Erythroblast (primary cell): Measurements from ENCODE around the gene SCYL1.
"Not testable (repeated sequence)": the region's sequence is repeated elsewhere in the genome, so short reads cannot be mapped to it uniquely, and the experiment has no call there.

Experiments
- DNase-seq, 2 experiments: peaks; one replicate each; lab custom pipeline; 2025; lab: John Stamatoyannopoulos, UW
- GATA1 ChIP-seq: IDR thresholded peaks from 2 replicates; pipeline ENCODE4 v1.6.1; 2011; ENCODE audit warnings: low read depth, mild to moderate bottlenecking, control low read depth, low read length, moderate library complexity
- POLR2A ChIP-seq: IDR thresholded peaks from 2 replicates; pipeline ENCODE4 v1.6.1; 2011; ENCODE audit warnings: mild to moderate bottlenecking, low read length

The SCYL1 gene

DNA sequence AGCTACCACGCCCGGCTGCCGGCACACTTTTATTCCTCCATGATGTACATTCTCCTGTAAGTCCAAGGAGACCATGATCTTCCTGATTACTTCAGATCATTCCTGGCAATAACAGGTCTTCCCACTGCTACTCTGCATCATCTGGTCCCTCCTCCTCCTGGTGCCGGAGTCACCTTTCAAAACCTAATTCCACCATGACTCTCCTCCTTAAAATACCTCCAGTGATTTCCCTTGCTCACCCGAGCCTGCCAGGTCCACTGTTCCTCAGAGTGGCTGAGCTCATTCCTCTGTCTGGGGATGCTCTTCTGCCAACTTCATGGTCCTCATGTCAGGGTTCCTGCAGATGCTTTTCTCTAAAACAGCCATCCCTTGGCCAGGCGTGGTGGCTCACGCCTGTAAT lies 37.1 kb downstream of the SCYL1 start:
- DNase-seq: no peak
- TF ChIP-seq POLR2A: no peak
- no peak for TF ChIP-seq GATA1

DNA sequence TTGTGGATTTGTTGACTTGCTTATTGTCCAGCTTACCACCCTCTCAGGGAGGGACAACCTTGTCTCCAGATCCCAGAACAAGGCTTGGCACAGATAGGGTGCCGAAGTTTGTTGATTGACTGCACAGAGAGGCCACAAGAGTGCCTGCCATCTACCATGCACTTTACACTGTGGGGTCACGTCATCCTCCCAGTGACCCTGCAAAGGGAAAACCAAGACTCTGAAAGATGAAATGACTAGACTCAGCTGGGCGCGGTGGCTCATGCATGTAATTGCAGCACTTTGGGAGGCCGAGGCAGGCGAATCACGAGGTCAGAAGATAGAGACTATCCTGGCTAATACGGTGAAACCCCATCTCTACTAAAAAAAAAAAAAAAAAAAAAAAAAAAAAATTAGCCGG lies 37.9 kb downstream of the SCYL1 start:
- TF ChIP-seq GATA1 (no peak), POLR2A (no peak)

DNA sequence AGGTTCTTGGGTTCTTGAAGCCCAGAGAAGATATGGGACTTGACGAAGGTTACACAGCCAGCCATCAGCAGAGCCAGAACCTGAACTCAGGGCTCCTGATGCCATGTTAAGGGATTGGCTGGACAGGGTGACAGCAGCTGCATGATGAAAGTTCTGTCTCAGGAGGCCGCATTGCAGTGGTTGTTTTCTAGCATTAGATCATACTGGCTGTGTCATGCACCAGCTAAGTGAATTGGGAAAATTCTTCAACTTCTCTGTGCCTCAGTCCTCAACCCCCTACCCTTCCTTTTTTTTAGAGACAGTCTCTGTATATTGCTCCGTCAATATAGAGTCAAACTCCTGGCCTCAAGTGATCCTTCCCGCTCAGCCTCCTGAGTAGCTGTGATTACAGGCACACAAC lies 38.7 kb downstream of the SCYL1 start:
- TF ChIP-seq POLR2A (no peak), GATA1 (no peak)
- DNase-seq: no peak

More for the DNA sequence above, 37.9 kb downstream of the SCYL1 start:
- no peak for DNase-seq

DNA sequence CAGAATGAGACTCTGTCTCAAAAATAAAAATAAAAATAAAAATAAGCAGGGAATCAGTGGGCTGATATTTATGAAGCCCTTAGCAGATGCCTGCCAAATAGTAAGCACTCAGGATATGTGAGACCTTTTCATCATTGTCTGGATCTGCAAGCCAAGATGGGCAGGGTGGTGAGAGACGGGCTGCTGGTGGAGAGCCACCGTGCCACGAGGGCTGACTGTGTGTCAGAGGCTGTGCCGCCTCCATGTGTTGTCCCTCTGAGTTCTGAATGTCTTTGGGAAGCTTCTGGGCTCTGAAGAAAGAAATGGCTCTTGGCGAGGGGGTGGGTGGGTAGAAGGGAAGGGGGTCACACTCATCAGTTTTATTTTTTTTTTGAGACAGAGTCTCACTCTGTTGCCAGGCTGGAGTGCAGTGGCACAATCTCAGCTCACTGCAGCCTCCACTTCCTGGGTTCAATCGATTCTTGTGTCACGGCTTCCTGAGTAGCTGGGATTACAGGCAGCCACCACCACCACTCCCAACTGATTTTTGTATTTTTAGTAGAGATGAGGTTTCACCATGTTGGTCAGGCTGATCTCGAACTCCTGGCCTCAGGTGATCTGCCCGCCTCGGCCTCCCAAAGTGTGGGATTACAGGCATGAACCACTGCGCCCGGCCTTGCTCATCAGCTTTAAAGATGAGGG lies 40.1 kb downstream of the SCYL1 start:
- DNase-seq: not testable (repeated sequence)

DNA sequence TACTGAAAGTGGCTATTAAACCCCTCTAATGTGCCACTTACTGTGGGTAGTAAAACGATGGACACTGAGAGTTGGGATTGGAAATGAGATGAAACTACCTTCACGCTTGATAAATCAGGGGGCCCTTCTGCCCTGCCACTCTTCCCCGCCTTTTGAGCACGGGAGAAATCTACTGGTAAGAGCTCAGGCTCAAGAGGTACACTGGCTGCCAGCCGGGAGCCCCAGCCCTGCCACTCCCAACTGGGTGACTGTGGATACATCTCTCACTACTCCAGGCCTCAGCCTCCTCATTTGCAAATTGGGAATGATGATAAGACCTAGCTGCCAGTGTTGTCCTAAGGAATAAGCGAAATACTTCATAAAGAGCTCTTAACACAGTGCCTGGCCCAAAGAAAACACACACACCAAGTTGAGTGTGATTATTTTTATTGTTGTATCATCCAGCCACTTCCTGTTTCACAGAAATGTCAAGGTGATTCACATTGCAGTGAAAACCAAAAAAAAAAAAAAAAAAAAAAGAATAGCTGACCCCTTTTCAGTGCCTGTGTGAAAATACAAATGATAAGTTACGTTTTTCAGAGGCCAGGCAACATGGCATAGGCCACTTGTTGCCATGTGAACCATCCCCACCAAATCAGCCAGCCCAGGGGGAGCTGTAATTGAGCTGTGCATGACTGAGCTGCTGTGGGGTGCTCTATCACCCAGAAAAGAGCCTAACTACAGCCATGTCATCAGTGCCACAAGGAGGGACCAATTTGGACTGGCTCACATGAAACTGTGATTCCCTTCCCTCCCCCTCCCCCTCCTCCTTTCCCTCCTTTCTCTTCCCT lies 41.0 kb downstream of the SCYL1 start:
- DNase-seq: no peak

GRCh38 chr11:65569164-65569972 lies 44.5 kb downstream of the SCYL1 start:
- TF ChIP-seq GATA1 (no peak), POLR2A (no peak)
- no peak for DNase-seq

More for the DNA sequence above, 41.0 kb downstream of the SCYL1 start:
- TF ChIP-seq GATA1 (no peak), POLR2A (no peak)

DNA sequence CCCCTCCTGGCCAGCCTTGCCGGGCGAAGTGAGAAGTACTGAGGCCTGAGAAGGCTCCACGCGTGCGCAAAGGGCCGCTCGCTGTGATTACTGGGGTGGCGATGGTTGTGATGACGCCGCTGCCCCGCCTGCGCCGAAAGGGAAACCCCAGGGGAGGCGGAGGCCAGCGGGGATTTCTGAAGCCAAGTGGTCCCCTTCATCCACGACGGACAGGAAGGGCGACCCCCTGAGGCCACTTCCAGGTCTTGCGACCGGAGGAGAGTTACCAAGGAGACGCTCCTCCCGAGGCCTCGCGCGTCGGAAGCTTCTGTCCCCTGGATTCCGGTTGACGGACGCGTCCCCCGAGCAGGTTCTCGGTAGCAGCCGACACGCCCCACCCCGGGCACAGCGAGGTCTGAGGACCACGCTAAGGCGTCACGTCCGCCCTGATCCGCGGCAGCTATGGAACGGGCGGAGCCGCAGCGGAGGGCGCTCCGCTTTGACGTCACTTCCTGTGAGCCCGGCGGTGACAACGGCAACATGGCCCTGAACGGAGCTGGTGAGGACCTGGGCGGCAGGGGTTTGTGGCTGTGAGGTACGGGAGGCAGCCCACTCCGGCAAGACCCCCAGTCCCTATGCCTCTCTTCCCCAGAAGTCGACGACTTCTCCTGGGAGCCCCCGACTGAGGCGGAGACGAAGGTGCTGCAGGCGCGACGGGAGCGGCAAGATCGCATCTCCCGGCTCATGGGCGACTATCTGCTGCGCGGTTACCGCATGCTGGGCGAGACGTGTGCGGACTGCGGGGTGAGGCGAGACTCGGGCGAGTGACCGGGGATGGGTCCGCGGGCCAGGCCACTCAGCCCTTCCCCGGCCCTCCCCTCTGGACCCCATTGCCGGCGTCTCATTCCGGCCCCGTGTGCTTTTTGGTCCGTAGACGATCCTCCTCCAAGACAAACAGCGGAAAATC lies 45.4 kb downstream of the SCYL1 start, which contains the start of gene ZNRD2:
Gene ZNRD2 (plus strand): TSS at position 505 of the 946 bp plus-strand sequence. CDS start 15 bp downstream, at position 520.
- peak; percentile 98 for DNase-seq
- no peak for TF ChIP-seq GATA1
- TF ChIP-seq POLR2A: peak; percentile 90

DNA sequence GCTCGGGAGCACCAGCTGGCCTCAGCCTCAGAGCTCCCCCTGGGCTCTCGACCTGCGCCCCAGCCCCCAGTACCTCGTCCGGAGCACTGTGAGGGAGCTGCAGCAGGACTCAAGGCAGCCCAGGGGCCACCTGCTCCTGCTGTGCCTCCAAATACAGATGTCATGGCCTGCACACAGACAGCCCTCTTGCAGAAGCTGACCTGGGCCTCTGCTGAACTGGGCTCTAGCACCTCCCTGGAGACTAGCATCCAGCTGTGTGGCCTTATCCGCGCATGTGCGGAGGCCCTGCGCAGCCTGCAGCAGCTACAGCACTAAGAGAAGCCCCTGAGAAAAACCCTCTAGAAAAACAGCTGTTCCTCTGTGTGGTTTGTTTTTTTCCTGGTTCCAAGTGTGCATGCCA lies 46.5 kb downstream of the SCYL1 start:
- DNase-seq: no peak

GRCh38 chr11:65571940-65572339 lies 47.1 kb downstream of the SCYL1 start:
- no peak for TF ChIP-seq GATA1
- no peak for TF ChIP-seq POLR2A
- peak; percentile 69 to 77 for DNase-seq

More for the DNA sequence above, 46.5 kb downstream of the SCYL1 start:
- no peak for TF ChIP-seq GATA1
- TF ChIP-seq POLR2A: no peak

GRCh38 chr11:65572356-65573051 lies 47.6 kb downstream of the SCYL1 start, which contains the start of gene FAM89B:
TSS of gene FAM89B (plus strand) at chr11:65572538. CDS start at chr11:65572670, 132 bp downstream.
- peak; percentile 91 to 92 for DNase-seq
- TF ChIP-seq POLR2A: peak; percentile 66
- no peak for TF ChIP-seq GATA1

- no peak for DNase-seq
- TF ChIP-seq GATA1 (no peak), POLR2A (no peak)
Measured at GRCh38 chr11:65573391-65574079, 48.7 kb downstream of the SCYL1 start.
